Mesendoderm (in vitro differentiated cells): ENCODE results near the gene SPOPL.

Experiments
- DNase-seq: peaks from one replicate; pipeline ENCODE4 v3.0.0; 2013
- H2AK5ac ChIP-seq: 2 replicates; pipeline ENCODE4 v1.6.1; 2013; ENCODE audit warnings: low read length, inconsistent platforms
- H2BK120ac ChIP-seq: 2 replicates; pipeline ENCODE4 v1.6.1; 2013; ENCODE audit warnings: low read depth, mild to moderate bottlenecking, low read length, moderate library complexity, mixed read lengths
- H2BK15ac ChIP-seq: replicated peaks from 2 replicates; pipeline ENCODE4 v1.6.1; 2013; ENCODE audit warnings: low read depth, mild to moderate bottlenecking, moderate library complexity
- H2BK5ac ChIP-seq: 2 replicates; pipeline ENCODE4 v1.6.1; 2013; ENCODE audit warnings: low read length, inconsistent platforms
- H3K18ac ChIP-seq: 2 replicates; pipeline ENCODE4 v1.6.1; 2013; ENCODE audit warnings: mild to moderate bottlenecking, low read length, mixed read lengths
- H3K23ac ChIP-seq: one replicate; pipeline ENCODE4 v1.6.1; 2013; ENCODE audit warnings: low read length
- H3K27ac ChIP-seq: 2 replicates; pipeline ENCODE4 v1.5.1; 2013; ENCODE audit warnings: low read depth, mild to moderate bottlenecking, inconsistent platforms, low read length, moderate library complexity
- H3K27me3 ChIP-seq: 2 replicates; pipeline ENCODE4 v1.6.1; 2013; ENCODE audit warnings: low read length, control low read depth, mild to moderate bottlenecking, inconsistent platforms; ENCODE audit not compliant: insufficient read depth, poor library complexity
- H3K36me3 ChIP-seq: 2 replicates; pipeline ENCODE4 v1.6.1; 2013; ENCODE audit warnings: low read length, inconsistent platforms; ENCODE audit not compliant: control insufficient read depth, insufficient read depth
- H3K4ac ChIP-seq: one replicate; pipeline ENCODE4 v1.6.1; 2013; ENCODE audit warnings: low read depth, mild to moderate bottlenecking, low read length, moderate library complexity
- H3K4me1 ChIP-seq: 2 replicates; pipeline ENCODE4 v1.6.1; 2013; ENCODE audit warnings: low read depth, low read length, inconsistent platforms; ENCODE audit not compliant: control insufficient read depth
- H3K4me2 ChIP-seq: 2 replicates; pipeline ENCODE4 v1.6.1; 2013; ENCODE audit warnings: low read length
- H3K4me3 ChIP-seq: 2 replicates; pipeline ENCODE4 v1.5.1; 2013; ENCODE audit warnings: mild to moderate bottlenecking, low read length
- H3K56ac ChIP-seq: one replicate; pipeline ENCODE4 v1.6.1; 2013; ENCODE audit warnings: low read length
- H3K79me1 ChIP-seq: 2 replicates; pipeline ENCODE4 v1.6.1; 2013; ENCODE audit warnings: low read length, inconsistent platforms
- H3K79me2 ChIP-seq: 2 replicates; pipeline ENCODE4 v1.6.1; 2013; ENCODE audit warnings: mild to moderate bottlenecking, low read length; ENCODE audit not compliant: control insufficient read depth, insufficient read depth
- H3K9ac ChIP-seq: 2 replicates; pipeline ENCODE4 v1.6.1; 2013; ENCODE audit warnings: low read length, inconsistent platforms
- H4K5ac ChIP-seq: one replicate; pipeline ENCODE4 v1.6.1; 2013; ENCODE audit warnings: low read length
- H4K8ac ChIP-seq: one replicate; pipeline ENCODE4 v1.6.1; 2013; ENCODE audit warnings: low read depth, mild to moderate bottlenecking, control low read depth, low read length, moderate library complexity
- WGBS: extraction: QIAGEN DNeasy Blood & Tissue Kit; methylation state at CpG from one replicate; pipeline ENCODE4 v1.1.7; 2013; ENCODE audit warnings: low lambda C conversion rate, missing lambda C conversion rate; ENCODE audit not compliant: insufficient coverage; ENCODE audit errors: extremely low coverage; 5-methylcytosine and 5-hydroxymethylcytosine counted together

Gene SPOPL

DNA sequence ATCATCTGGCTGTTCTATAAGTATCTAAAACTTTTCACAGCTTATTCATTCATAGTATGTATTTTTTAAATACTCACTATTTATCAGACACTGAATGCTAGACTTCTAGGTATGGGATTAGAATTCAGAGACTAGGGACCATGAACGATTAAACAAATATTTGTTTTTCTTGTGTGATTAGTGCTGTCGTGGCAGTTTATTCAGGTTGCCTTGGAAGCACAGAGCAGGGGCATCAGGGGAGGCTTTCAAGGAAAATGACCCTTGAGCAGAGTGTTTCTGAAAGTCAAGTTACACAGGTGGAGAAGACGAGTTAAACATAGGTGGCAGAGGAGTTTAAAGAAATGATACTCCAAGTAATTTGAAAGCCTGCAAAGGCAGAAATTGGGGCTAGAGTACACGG is 5.7 kb downstream of the SPOPL start:
- H2BK15ac ChIP-seq, result no peak overlapping the region
- no CpG with 5 or more reads among the region's 4 CpGs for WGBS
- H2BK120ac ChIP-seq, result no peak overlapping the region
- no peaks in the 10 kb centered on the region for H3K27me3 ChIP-seq
- no peak overlapping the region for H3K56ac ChIP-seq
- no peak overlapping the region for H3K27ac ChIP-seq
- no peak overlapping the region for H3K23ac ChIP-seq
- no peak overlapping the region for H3K18ac ChIP-seq
- no peak overlapping the region for H4K8ac ChIP-seq
- H3K4me3 ChIP-seq, result no peak overlapping the region
- H3K4me2 ChIP-seq, result no peak overlapping the region
- H2AK5ac ChIP-seq, result no peak overlapping the region
- H3K36me3 ChIP-seq, result no peaks in the 10 kb centered on the region
- H3K79me1 ChIP-seq, result peaks cover 4% of the 10 kb centered on the region
- no peak overlapping the region for H3K4ac ChIP-seq
- H4K5ac ChIP-seq, result no peak overlapping the region
- H3K79me2 ChIP-seq, result peaks cover 53% of the 10 kb centered on the region
- H2BK5ac ChIP-seq, result no peak overlapping the region
- H3K9ac ChIP-seq, result no peak overlapping the region
- H3K4me1 ChIP-seq, result peaks cover 8% of the 10 kb centered on the region
- DNase-seq, result no peak

DNA sequence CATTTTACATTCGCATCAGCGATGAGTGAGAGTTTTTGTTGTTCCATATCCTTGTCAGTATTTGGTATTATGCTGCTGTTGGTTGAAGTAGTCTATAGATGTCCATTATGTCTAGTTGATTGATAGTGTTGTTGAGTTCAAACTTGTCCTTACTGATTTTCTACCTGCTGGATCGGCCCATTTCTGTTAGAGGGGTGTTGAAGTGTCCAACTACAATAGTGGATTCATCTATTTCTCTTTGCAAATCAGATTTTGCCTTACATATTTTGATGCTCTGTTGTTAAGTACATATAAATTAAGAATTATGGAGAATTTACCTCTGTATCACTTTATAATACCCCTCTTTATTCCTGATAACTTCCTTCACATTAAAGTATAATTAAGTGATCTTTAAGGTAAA is 8.7 kb downstream of the SPOPL start:
- Histone ChIP-seq H3K79me1 (peaks cover 4% of the 10 kb centered on the region), H4K8ac (no peak overlapping the region), H3K9ac (no peak overlapping the region), H2BK15ac (no peak overlapping the region), H3K27ac (no peak overlapping the region), H3K36me3 (no peaks in the 10 kb centered on the region), H3K23ac (no peak overlapping the region), H2AK5ac (no peak overlapping the region), H2BK5ac (no peak overlapping the region), H2BK120ac (no peak overlapping the region), H3K4me3 (no peak overlapping the region), H3K18ac (no peak overlapping the region), H3K79me2 (peaks cover 49% of the 10 kb centered on the region), H3K56ac (no peak overlapping the region), H3K4me2 (no peak overlapping the region), H3K4me1 (peaks cover 12% of the 10 kb centered on the region), H3K27me3 (no peaks in the 10 kb centered on the region), H3K4ac (no peak overlapping the region), H4K5ac (no peak overlapping the region)
- no peak for DNase-seq
- no CpG with 5 or more reads among the region's 3 CpGs for WGBS

DNA sequence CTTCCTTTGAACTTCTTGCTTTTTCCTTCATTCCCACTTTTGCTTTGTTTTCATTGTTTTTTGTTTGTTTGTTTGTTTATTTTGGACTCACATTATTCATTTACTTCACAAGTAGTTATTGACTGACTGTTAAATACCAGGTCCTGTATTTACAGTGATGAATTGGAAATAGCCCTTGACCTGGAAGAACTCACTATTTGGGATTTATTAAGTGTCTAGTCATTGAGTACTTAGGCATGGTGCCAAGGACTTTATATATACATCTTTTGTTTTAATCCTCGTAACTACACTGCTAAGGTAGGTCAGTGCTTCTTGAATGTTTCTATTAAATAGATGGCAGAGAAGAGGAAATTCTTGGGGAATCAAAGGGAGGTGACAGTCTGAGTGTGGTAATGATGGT is 11.1 kb downstream of the SPOPL start:
- Histone ChIP-seq H3K4me2 (no peak overlapping the region), H3K4me1 (peaks cover 6% of the 10 kb centered on the region), H3K36me3 (no peaks in the 10 kb centered on the region), H3K18ac (no peak overlapping the region), H3K4me3 (no peak overlapping the region), H3K56ac (no peak overlapping the region), H4K5ac (no peak overlapping the region), H3K27ac (no peak overlapping the region), H3K27me3 (no peaks in the 10 kb centered on the region), H3K23ac (no peak overlapping the region), H3K79me1 (peaks cover 2% of the 10 kb centered on the region), H2BK120ac (no peak overlapping the region), H2BK5ac (no peak overlapping the region), H2BK15ac (no peak overlapping the region), H3K4ac (no peak overlapping the region), H3K9ac (no peak overlapping the region), H2AK5ac (no peak overlapping the region), H4K8ac (no peak overlapping the region), H3K79me2 (peaks cover 37% of the 10 kb centered on the region)
- DNase-seq, result no peak
- WGBS, result no CpG with 5 or more reads among the region's 1 CpG

DNA sequence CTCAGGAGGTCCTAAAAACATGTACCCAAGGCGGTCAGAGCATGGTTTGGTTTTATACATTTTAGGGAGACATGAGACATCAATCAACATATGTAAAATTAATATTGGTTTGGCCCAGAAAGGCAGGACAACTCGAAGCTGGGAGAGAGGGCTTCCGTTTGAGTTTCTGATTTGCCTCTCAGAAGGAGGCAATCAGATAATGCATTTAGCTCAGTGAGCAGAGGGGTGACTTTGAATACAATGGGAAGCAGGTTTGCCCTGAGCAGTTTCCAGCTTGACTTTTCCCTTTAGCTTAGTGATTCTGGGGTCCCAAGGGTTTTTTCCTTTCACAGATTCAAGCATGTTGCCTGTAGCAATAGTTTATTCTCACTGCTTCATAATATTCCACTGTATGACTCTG is 12.6 kb downstream of the SPOPL start:
- no peak overlapping the region for H4K8ac ChIP-seq
- no peak overlapping the region for H3K4me2 ChIP-seq
- no peak overlapping the region for H3K18ac ChIP-seq
- peaks cover 6% of the 10 kb centered on the region for H3K4me1 ChIP-seq
- no peaks in the 10 kb centered on the region for H3K27me3 ChIP-seq
- H3K27ac ChIP-seq, result peak overlapping the region; percentile 27
- no peak overlapping the region for H3K56ac ChIP-seq
- H2BK5ac ChIP-seq, result no peak overlapping the region
- peaks cover 34% of the 10 kb centered on the region for H3K79me2 ChIP-seq
- no CpG with 5 or more reads among the region's 3 CpGs for WGBS
- peak; percentile 81 for DNase-seq
- H3K4ac ChIP-seq, result no peak overlapping the region
- H2BK15ac ChIP-seq, result no peak overlapping the region
- H3K79me1 ChIP-seq, result peaks cover 2% of the 10 kb centered on the region
- no peak overlapping the region for H2BK120ac ChIP-seq
- H3K36me3 ChIP-seq, result no peaks in the 10 kb centered on the region
- H2AK5ac ChIP-seq, result no peak overlapping the region
- no peak overlapping the region for H3K23ac ChIP-seq
- H3K4me3 ChIP-seq, result no peak overlapping the region
- no peak overlapping the region for H3K9ac ChIP-seq
- no peak overlapping the region for H4K5ac ChIP-seq

DNA sequence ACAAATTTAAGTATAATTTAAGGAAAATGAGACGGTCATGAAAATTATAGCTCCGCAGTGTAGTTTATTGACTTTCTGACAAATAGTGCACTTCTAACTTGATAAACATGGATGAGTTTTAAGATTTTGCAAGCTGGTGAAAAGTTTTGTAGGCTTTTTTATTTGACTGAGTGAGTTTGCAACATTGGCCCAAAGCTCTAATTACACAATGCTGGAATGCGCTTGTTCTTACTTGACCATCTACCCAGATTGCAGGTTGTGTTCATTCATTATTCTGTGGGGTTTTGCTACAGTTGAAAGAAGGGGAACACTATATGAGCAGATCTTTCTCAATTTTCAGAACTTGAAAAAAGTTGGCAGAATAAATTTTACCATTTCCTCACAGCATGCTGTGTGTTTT is 13.5 kb downstream of the SPOPL start:
- H2AK5ac ChIP-seq, result no peak overlapping the region
- no peak overlapping the region for H2BK120ac ChIP-seq
- no peak overlapping the region for H3K27ac ChIP-seq
- peak overlapping the region; percentile 98 for H2BK15ac ChIP-seq
- H3K4me3 ChIP-seq, result no peak overlapping the region
- no peaks in the 10 kb centered on the region for H3K36me3 ChIP-seq
- H4K5ac ChIP-seq, result no peak overlapping the region
- no peak overlapping the region for H3K4me2 ChIP-seq
- H3K18ac ChIP-seq, result no peak overlapping the region
- peaks cover under 1% of the 10 kb centered on the region for H3K79me1 ChIP-seq
- H3K27me3 ChIP-seq, result no peaks in the 10 kb centered on the region
- no peak overlapping the region for H3K23ac ChIP-seq
- H3K79me2 ChIP-seq, result peaks cover 31% of the 10 kb centered on the region
- H3K4ac ChIP-seq, result no peak overlapping the region
- no peak overlapping the region for H3K9ac ChIP-seq
- no peak overlapping the region for H3K56ac ChIP-seq
- DNase-seq, result no peak
- no peak overlapping the region for H2BK5ac ChIP-seq
- no peak overlapping the region for H4K8ac ChIP-seq
- peaks cover 6% of the 10 kb centered on the region for H3K4me1 ChIP-seq
- WGBS, result no CpG with 5 or more reads among the region's 3 CpGs

DNA sequence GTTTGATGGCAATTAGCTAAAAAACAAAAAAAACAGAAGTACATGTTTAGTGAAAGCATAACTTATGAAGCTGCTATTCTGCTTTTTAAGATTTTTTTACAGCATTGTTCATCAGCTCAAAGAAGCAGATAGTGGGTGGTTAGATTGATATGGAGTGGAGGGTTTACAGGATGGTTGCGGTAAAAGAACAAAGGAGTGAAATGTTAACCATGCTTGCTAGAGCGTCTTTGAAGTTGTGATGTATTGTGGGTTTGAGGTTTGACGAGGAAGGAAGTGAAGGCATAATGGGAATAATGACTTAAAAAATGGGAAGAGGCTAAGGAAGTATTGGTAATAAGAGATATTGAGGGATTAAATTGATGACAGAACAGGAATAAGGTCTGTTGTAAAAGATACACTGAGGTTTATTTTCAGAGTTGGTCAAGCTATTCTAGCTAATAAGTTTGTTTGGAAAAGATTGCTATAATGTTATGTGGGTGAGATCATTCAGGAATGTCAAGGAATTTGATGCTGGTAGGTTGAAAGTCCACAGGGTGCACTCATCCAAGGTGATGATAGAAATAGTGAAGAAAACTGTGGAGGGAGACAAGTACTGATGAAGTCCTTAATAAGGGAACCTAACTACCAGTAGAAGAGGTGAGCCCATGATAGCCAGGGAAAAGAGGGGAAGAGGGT is 14.6 kb downstream of the SPOPL start:
- peaks cover 7% of the 10 kb centered on the region for H3K4me1 ChIP-seq
- no peak overlapping the region for H4K5ac ChIP-seq
- H3K79me2 ChIP-seq, result peaks cover 32% of the 10 kb centered on the region
- 100% methylated on average over 2 of the region's 3 CpGs for WGBS
- H3K4me2 ChIP-seq, result no peak overlapping the region
- H3K4me3 ChIP-seq, result no peak overlapping the region
- peaks cover 3% of the 10 kb centered on the region for H3K79me1 ChIP-seq
- no peak overlapping the region for H3K27ac ChIP-seq
- no peak overlapping the region for H3K23ac ChIP-seq
- no peak overlapping the region for H3K18ac ChIP-seq
- no peak overlapping the region for H2AK5ac ChIP-seq
- DNase-seq, result peak; percentile 80
- no peak overlapping the region for H2BK5ac ChIP-seq
- no peaks in the 10 kb centered on the region for H3K36me3 ChIP-seq
- H3K56ac ChIP-seq, result no peak overlapping the region
- H3K9ac ChIP-seq, result no peak overlapping the region
- no peak overlapping the region for H4K8ac ChIP-seq
- no peak overlapping the region for H3K4ac ChIP-seq
- H3K27me3 ChIP-seq, result no peaks in the 10 kb centered on the region
- H2BK120ac ChIP-seq, result no peak overlapping the region
- H2BK15ac ChIP-seq, result no peak overlapping the region
